Transverse colon (tissue), 4 donors: Measurements from ENCODE around the gene GNAO1. TPM values are rescaled to one million over a fixed set of nuclear protein-coding genes. Genes with fewer than 3 reads are reported as not detected.

Experiments used
- DNase-seq: peaks from one replicate; pipeline ENCODE4 v3.0.0-alpha.2; 2019
- H3K27ac ChIP-seq, 4 donors: fragments of 200-600 bp; sonication (generic); 2 replicates each; pipeline ENCODE4 v1.5.1; 2016 to 2018; ENCODE audit warnings: inconsistent platforms in 4 of 4
- H3K27me3 ChIP-seq: fragments of 200-600 bp; sonication (generic); 2 replicates; pipeline ENCODE4 v1.5.1; 2017; ENCODE audit warnings: inconsistent platforms
- H3K36me3 ChIP-seq, 4 donors: fragments of 200-600 bp; sonication (generic); 2 replicates each; pipeline ENCODE4 v1.5.1; 2017 to 2019; ENCODE audit warnings: inconsistent platforms in 4 of 4
- H3K4me1 ChIP-seq, 4 donors: fragments of 200-600 bp; sonication (generic); 2 replicates each; pipeline ENCODE4 v1.5.1; 2017 to 2020; ENCODE audit warnings: inconsistent platforms in 4 of 4
- H3K4me3 ChIP-seq, 4 donors: fragments of 200-600 bp; sonication (generic); 1 replicate in 1 of 4; 2 replicates in 3 of 4; pipeline versions ENCODE4 v1.5.1 to v1.6.1; 2017 to 2019; ENCODE audit warnings: inconsistent platforms in 4 of 4
- H3K9me3 ChIP-seq, 2 donors: fragments of 200-600 bp; sonication (generic); 2 replicates each; pipeline ENCODE4 v1.5.1; 2017 to 2019; ENCODE audit warnings: inconsistent platforms in 2 of 2
- EP300 ChIP-seq: sonication (generic); formaldehyde crosslinking; IDR thresholded peaks from one replicate; pipeline ENCODE4 v1.6.1; 2017; ENCODE audit warnings: antibody characterized with exemption, low read depth
- POLR2A ChIP-seq: fragments of 450-650 bp; IDR thresholded peaks from one replicate; pipeline ENCODE4 v1.6.1; 2016; ENCODE audit warnings: antibody characterized with exemption, mild to moderate bottlenecking, moderate library complexity
- POLR2AphosphoS5 ChIP-seq, 3 donors: sonication (generic); formaldehyde crosslinking; IDR thresholded peaks; one replicate each; pipeline ENCODE4 v1.6.1; 2016; ENCODE audit warnings: antibody characterized with exemption in 3 of 3
- WGBS, 2 donors: methylation state at CpG; one replicate each; pipeline ENCODE4 v1.1.5; 2018; ENCODE audit warnings: low coverage in 1 of 2; 5-methylcytosine and 5-hydroxymethylcytosine counted together
- in situ Hi-C, 4 donors: fragments of 200-750 bp; cut with MboI; loops; one replicate each; pipeline versions ENCODE4 v1.15.0 to v1.15.1; 2017; ENCODE audit warnings: low sequenced_read_pairs in 3 of 4, low pct_ligation_motif_present in 1 of 4, low pct_unique_long_range_greater_than_20kb in 1 of 4
- intact Hi-C: fragments of 100-400 bp; cut with DNase I; formaldehyde crosslinking; loops from one replicate; pipeline ENCODE4 v1.15.1; 2023; ENCODE audit warnings: low total_unique reads
- total RNA-seq, 4 donors: library from RNA; depleted of rRNA; stranded (reverse); fragments of >200 nt; gene quantifications; one replicate each; pipeline ENCODE4 v1.1.0, GENCODE V29; 2016
- TF ChIP-seq, protein P1 (sequence below), 5 experiments: fragments of 200-600 bp in 3 of 5; fragments of 450-650 bp in 2 of 5; sonication (generic) in 3 of 5; IDR thresholded peaks; 1 replicate in 2 of 5; 2 replicates in 3 of 5; pipeline ENCODE4 v1.5.1; 2016 to 2017; ENCODE audit warnings: antibody characterized with exemption in 5 of 5, inconsistent platforms in 3 of 5, mild to moderate bottlenecking in 2 of 5, moderate library complexity in 1 of 5

Gene GNAO1
- total RNA-seq, 4 donors from 2014 or later, result 7.3 to 25.4 (median 11.3) TPM

DNA sequence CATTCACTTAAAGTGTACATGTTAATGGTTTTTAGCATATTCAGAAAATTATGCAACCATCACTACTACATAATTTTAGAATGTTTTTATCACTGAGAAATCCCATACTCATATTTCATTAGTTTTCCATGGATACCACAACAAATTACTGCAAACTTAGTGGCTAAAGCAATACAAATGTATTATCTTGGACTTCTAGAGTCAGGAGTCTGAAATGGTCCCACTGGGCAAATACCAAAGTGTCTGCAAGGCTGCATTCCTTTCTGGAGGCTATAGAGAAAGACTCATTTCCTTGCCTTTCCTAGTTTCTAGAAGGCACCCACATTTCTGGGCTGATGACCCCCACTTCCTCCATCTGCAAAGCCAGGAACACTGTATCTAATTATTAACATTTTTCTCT lies 16.9 kb upstream of the GNAO1 start:
- Histone ChIP-seq H3K4me3 (no peak overlapping the region), H3K9me3 (no peaks in the 10 kb centered on the region), H3K36me3 (no peaks in the 10 kb centered on the region), H3K4me1 (no peaks in the 10 kb centered on the region), H3K27ac (no peak overlapping the region), H3K27me3 (no peaks in the 10 kb centered on the region)
- intact Hi-C loops (no loop called here), in situ Hi-C loops (no loop called here)
- DNase-seq, result no peak
- TF ChIP-seq POLR2A (no peak), POLR2AphosphoS5 (IDR thresholded peaks at IDR 0.05) (no peak), EP300 (no peak)
- TF ChIP-seq, protein P1, sequence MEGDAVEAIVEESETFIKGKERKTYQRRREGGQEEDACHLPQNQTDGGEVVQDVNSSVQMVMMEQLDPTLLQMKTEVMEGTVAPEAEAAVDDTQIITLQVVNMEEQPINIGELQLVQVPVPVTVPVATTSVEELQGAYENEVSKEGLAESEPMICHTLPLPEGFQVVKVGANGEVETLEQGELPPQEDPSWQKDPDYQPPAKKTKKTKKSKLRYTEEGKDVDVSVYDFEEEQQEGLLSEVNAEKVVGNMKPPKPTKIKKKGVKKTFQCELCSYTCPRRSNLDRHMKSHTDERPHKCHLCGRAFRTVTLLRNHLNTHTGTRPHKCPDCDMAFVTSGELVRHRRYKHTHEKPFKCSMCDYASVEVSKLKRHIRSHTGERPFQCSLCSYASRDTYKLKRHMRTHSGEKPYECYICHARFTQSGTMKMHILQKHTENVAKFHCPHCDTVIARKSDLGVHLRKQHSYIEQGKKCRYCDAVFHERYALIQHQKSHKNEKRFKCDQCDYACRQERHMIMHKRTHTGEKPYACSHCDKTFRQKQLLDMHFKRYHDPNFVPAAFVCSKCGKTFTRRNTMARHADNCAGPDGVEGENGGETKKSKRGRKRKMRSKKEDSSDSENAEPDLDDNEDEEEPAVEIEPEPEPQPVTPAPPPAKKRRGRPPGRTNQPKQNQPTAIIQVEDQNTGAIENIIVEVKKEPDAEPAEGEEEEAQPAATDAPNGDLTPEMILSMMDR (IDR thresholded peaks at IDR 0.05), result no peak

DNA sequence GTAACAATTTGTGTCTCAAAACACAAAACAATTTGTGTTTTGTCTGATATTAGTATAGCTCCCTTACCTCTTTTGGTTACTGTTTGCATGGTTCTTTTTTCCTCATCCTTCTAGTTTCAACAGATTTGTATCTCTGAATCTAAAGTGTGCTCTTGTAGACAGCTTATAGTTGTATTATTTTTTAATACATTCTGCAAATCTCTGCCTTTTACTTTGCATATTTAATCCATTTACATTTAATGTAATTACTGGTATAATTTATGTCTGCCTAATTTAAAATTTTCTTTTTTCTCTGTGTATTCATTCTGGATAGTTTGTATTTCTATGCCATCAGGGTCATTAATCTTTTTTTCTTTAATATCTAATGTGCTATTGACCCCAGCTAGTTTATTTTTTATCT lies 9.9 kb upstream of the GNAO1 start:
- TF ChIP-seq POLR2AphosphoS5 (IDR thresholded peaks at IDR 0.05), result no peak
- no peak for TF ChIP-seq EP300
- no peak for TF ChIP-seq POLR2A
- TF ChIP-seq, protein P1 (IDR thresholded peaks at IDR 0.05), result no peak
- H3K36me3 ChIP-seq, result no peaks in the 10 kb centered on the region
- no peak for DNase-seq
- H3K4me3 ChIP-seq, result no peak overlapping the region
- in situ Hi-C loops (no loop called here), intact Hi-C loops (no loop called here)
- H3K4me1 ChIP-seq, result no peaks in the 10 kb centered on the region
- no peaks in the 10 kb centered on the region for H3K27me3 ChIP-seq
- H3K27ac ChIP-seq, result no peak overlapping the region
- peaks cover 10 to 12% of the 10 kb centered on the region in 2 donors for H3K9me3 ChIP-seq

DNA sequence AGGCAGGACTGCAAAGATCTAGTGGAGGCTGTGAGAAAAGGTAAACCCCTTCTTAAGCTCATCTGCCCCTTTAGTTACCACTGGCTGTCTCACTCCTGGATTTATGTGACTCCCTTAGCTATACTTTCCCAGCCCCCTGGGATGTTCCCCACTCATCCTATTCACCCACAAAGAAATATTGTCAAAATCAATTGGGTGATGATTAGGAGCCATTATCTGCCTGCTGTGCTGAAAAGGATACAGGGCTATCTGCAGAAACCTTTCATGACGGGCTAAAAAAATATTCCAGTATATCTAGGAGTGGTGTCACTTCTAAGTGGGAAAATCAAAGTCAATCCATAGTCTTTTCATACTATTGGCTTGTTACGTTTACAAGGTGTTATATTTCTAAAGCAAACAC lies 8.0 kb upstream of the GNAO1 start:
- no peak for DNase-seq
- H3K27ac ChIP-seq, result no peak overlapping the region
- intact Hi-C loops (no loop called here), in situ Hi-C loops (no loop called here)
- H3K4me1 ChIP-seq, result no peaks in the 10 kb centered on the region
- H3K36me3 ChIP-seq, result no peaks in the 10 kb centered on the region
- no peak overlapping the region for H3K4me3 ChIP-seq
- peaks cover 10 to 12% of the 10 kb centered on the region in 2 donors for H3K9me3 ChIP-seq
- no peak for TF ChIP-seq POLR2AphosphoS5 (IDR thresholded peaks at IDR 0.05)
- TF ChIP-seq EP300, result no peak
- TF ChIP-seq, protein P1 (IDR thresholded peaks at IDR 0.05), result no peak
- 77 to 86% methylated on average over 2 of the region's 2 CpGs for WGBS, 2 donors
- peaks cover 4% of the 10 kb centered on the region for H3K27me3 ChIP-seq

DNA sequence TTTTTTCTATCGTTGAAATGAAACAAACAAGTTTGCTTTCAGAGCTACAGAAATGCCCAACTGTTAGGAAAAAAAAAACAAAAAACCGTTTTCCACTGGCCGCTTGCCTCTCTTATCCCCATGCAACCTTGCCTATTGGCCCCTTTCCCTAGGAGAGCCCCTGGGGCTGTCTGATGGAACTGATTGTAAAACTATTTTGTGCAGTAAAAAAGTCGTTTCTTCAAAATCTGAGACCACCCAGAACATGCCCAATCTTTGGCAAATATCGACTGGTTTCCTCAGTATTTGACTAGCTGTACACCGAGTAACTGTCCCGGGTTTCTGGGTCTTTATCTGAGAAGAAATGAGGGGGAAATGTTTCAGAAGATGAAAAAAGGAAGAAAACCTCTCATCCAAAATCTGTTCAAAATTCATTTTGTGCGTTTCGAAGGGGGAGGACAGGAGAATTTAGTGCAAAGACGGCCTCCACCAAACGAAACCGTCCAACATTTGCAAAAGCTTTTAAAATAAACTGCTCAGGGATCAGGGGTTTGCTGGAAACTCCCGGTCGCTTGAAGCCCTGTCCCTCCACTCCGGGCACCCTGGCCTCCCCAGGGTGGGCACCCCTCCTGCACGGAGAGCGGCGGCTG lies 1.1 kb upstream of the GNAO1 start:
- 18% methylated on average over 7 to 18 of the region's 18 CpGs for WGBS, 2 donors
- Histone ChIP-seq H3K36me3 (no peaks in the 10 kb centered on the region), H3K4me1 (peaks cover 0 to 34% (median 12%) of the 10 kb centered on the region in 4 donors), H3K9me3 (no peaks in the 10 kb centered on the region), H3K4me3 (peak overlapping the region in 3 of 4 donors; percentile 39 to 76 (median 50)), H3K27me3 (peaks cover 70% of the 10 kb centered on the region), H3K27ac (peak overlapping the region; percentile 87 to 91 (median 89))
- DNase-seq, result no peak
- in situ Hi-C loops, result no loop called here
- intact Hi-C loops, result loop anchor here (5.0 kb wide), 1 partner anchor 77 kb away; no protein-coding TSS in a partner anchor
- TF ChIP-seq, protein P1 (IDR thresholded peaks at IDR 0.05), result no peak
- TF ChIP-seq POLR2A (no peak), EP300 (no peak), POLR2AphosphoS5 (IDR thresholded peaks at IDR 0.05) (no peak)
